ENCODE measurements around the gene BCO2.

GRCh38 chr11:112255067-112255720 is 79.9 kb downstream of the BCO2 start:
- TF ChIP-seq POLR2A (IDR thresholded peaks at IDR 0.05) (no peak), POLR2AphosphoS5 (IDR thresholded peaks at IDR 0.05; ENCODE audit: insufficient read depth in 1 of 2, low read depth in 1 of 2) (no peak)

All from vagina (tissue), 2 donors.